Stimulated activated CD4-positive, alpha-beta T cell treated with anti-CD3 and anti-CD28 coated beads, Interleukin-12 subunit alpha, Interleukin-12 subunit beta, amount 100 ng/mL, for 4 hours (primary cell): ENCODE results near the gene RIC8B.

Experiments used
- DNase-seq: peaks from one replicate; pipeline ENCODE4 v3.0.0-alpha.2; 2020

Gene RIC8B

GRCh38 chr12:106814714-106815113 lies 40.2 kb downstream of the RIC8B start:
- DNase-seq, result no peak

GRCh38 chr12:106815741-106816140 lies 41.3 kb downstream of the RIC8B start:
- DNase-seq, result no peak

GRCh38 chr12:106816231-106816630 lies 41.7 kb downstream of the RIC8B start:
- DNase-seq, result no peak

GRCh38 chr12:106819991-106820390 lies 45.5 kb downstream of the RIC8B start:
- DNase-seq, result no peak

- DNase-seq, result no peak
Observed at GRCh38 chr12:106831699-106832098, 57.2 kb downstream of the RIC8B start.

- DNase-seq, result no peak
Observed at GRCh38 chr12:106837782-106838181, 63.3 kb downstream of the RIC8B start.

- no peak for DNase-seq
Observed at GRCh38 chr12:106839333-106839732, 64.9 kb downstream of the RIC8B start.

- DNase-seq, result no peak
Observed at GRCh38 chr12:106840243-106840642, 65.8 kb downstream of the RIC8B start.

GRCh38 chr12:106841510-106842302 lies 67.2 kb downstream of the RIC8B start:
- DNase-seq, result peak; percentile 3

GRCh38 chr12:106845902-106846301 lies 71.4 kb downstream of the RIC8B start:
- no peak for DNase-seq

GRCh38 chr12:106847861-106848260 lies 73.4 kb downstream of the RIC8B start:
- DNase-seq, result no peak

- no peak for DNase-seq
Observed at GRCh38 chr12:106851306-106851705, 76.8 kb downstream of the RIC8B start.

- DNase-seq, result no peak
Observed at GRCh38 chr12:106854723-106855122, 80.2 kb downstream of the RIC8B start.

- DNase-seq, result no peak
Observed at GRCh38 chr12:106855221-106855758, 80.8 kb downstream of the RIC8B start.

- DNase-seq, result no peak
Observed at GRCh38 chr12:106861984-106862916, 87.8 kb downstream of the RIC8B start.

- DNase-seq, result no peak
Observed at GRCh38 chr12:106863189-106863588, 88.7 kb downstream of the RIC8B start.

GRCh38 chr12:106865683-106866082 lies 91.2 kb downstream of the RIC8B start:
- no peak for DNase-seq

- no peak for DNase-seq
Observed at GRCh38 chr12:106866426-106867080, 92.1 kb downstream of the RIC8B start.

GRCh38 chr12:106867651-106868050 lies 93.2 kb downstream of the RIC8B start:
- DNase-seq, result no peak

- DNase-seq, result no peak
Observed at GRCh38 chr12:106868982-106869700, 94.7 kb downstream of the RIC8B start.

- DNase-seq, result no peak
Observed at GRCh38 chr12:106870116-106870515, 95.6 kb downstream of the RIC8B start.

GRCh38 chr12:106871477-106871876 lies 97.0 kb downstream of the RIC8B start:
- DNase-seq, result no peak
